ENCODE results near the gene ASXL2.

GRCh38 chr2:25819597-25820039, 58.7 kb downstream of the ASXL2 start:
- TF ChIP-seq CTCF (IDR thresholded peaks at IDR 0.05 in 8 of 11, conservative IDR thresholded peaks at IDR 0.05 in 3 of 11) (no peak), POLR2A (IDR thresholded peaks at IDR 0.05) (no peak), POLR2AphosphoS5 (IDR thresholded peaks at IDR 0.05) (no peak)

All from spleen (tissue), 7 donors.